Upper lobe of right lung (tissue), 1 donor: ENCODE results near the gene LCT. TPM values are rescaled to one million over a fixed set of nuclear protein-coding genes. Genes with fewer than 3 reads are reported as not detected.
"Not testable (repeated sequence)": the region's sequence is repeated elsewhere in the genome, so short reads cannot be mapped to it uniquely, and the experiment has no call there.

ENCODE experiments used
- ATAC-seq: fragments of 200-7000 bp; cut with Tn5 transposase; one replicate; pipeline ENCODE4 v1.9.1; 2020; ENCODE audit warnings: mild to moderate bottlenecking, moderate library complexity
- DNase-seq: peaks from one replicate; pipeline ENCODE4 v3.0.0-alpha.2; 2020
- H3K27ac ChIP-seq: fragments of 200-600 bp; one replicate; pipeline ENCODE4 v1.8.0; 2022
- H3K27me3 ChIP-seq: fragments of 200-600 bp; one replicate; pipeline ENCODE4 v1.8.0; 2022; ENCODE audit warnings: mild to moderate bottlenecking
- H3K36me3 ChIP-seq: fragments of 200-600 bp; one replicate; pipeline ENCODE4 v1.8.0; 2022
- H3K4me1 ChIP-seq: fragments of 200-600 bp; one replicate; pipeline ENCODE4 v1.8.0; 2022
- H3K4me3 ChIP-seq: fragments of 200-600 bp; one replicate; pipeline ENCODE4 v1.8.0; 2022; ENCODE audit warnings: mild to moderate bottlenecking
- H3K9me3 ChIP-seq: fragments of 200-600 bp; one replicate; pipeline ENCODE4 v1.8.0; 2022
- intact Hi-C: fragments of 100-400 bp; cut with DNase I; formaldehyde crosslinking; loops from one replicate; pipeline ENCODE4 v1.11.0; 2022
- long read RNA-seq: library from polyadenylated mRNA; unstranded; transcript quantifications from one replicate; pipeline ENCODE4 v2.0.0, GENCODE V29; 2021
- total RNA-seq: library from RNA; stranded (reverse); fragmentation: NEBNext Ultra II Directional; extraction: Animal tissue kit (Norgen Biotek cat#: 25700); gene quantifications from one replicate; pipeline ENCODE4 v1.2.1, GENCODE V29; 2021
- TF ChIP-seq, protein P1 (sequence below): fragments of 200-600 bp; IDR thresholded peaks from one replicate; pipeline ENCODE4 v1.8.0; 2022; ENCODE audit warnings: antibody characterized with exemption
- donor health status: DM: no; HTN: yes; CAD: no; lungs with severe emphysema.

Gene LCT
- not detected for total RNA-seq
- long read RNA-seq = 0 reads

DNA sequence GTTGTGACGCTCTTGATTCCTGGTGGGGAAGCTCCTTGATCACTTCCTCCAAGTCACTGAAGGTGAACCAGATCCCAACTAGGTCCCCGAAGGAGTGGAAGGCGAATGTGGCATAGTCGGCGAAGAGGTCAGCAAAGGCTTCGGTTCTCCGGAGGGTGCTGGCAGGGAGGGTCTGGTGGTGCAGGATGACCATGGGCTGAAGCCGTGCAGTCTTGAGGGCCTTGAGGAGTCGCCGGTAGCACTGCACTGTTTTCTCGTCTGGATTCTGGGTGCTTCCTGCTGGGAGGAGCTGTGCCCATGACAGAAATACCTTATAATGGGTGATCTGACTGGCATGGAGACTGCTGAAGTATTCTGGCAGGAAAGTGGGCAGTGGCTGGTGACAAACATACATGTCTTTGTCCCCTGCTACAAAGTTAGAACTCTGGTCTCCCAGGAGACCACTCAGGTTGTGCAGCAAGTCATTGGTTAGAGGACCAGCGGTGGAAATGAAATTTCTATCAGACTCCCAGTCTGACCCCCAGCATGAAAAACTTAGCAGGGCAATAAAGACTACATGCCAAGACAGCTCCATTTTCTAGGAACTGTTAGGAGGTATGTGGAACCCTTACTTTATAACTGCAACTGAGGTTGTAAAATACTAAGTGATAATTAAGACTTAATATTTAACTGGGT, at the start of gene LCT:
Gene LCT, minus strand, starts transcription at position 589 of the 675 bp plus-strand sequence. Its CDS starts 15 bp downstream, at position 574.
- Histone ChIP-seq H3K27me3 (no peaks in the 10 kb centered on the region), H3K4me3 (no peak within 1 kb of the TSS), H3K36me3 (no peaks in the 10 kb centered on the region), H3K4me1 (peaks cover 22% of the 10 kb centered on the region), H3K27ac (no peak within 1 kb of the TSS), H3K9me3 (no peaks in the 10 kb centered on the region)
- TF ChIP-seq, protein P1, sequence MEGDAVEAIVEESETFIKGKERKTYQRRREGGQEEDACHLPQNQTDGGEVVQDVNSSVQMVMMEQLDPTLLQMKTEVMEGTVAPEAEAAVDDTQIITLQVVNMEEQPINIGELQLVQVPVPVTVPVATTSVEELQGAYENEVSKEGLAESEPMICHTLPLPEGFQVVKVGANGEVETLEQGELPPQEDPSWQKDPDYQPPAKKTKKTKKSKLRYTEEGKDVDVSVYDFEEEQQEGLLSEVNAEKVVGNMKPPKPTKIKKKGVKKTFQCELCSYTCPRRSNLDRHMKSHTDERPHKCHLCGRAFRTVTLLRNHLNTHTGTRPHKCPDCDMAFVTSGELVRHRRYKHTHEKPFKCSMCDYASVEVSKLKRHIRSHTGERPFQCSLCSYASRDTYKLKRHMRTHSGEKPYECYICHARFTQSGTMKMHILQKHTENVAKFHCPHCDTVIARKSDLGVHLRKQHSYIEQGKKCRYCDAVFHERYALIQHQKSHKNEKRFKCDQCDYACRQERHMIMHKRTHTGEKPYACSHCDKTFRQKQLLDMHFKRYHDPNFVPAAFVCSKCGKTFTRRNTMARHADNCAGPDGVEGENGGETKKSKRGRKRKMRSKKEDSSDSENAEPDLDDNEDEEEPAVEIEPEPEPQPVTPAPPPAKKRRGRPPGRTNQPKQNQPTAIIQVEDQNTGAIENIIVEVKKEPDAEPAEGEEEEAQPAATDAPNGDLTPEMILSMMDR = no peak
- no peak for ATAC-seq
- DNase-seq = no peak
- intact Hi-C loops = no loop called here

DNA sequence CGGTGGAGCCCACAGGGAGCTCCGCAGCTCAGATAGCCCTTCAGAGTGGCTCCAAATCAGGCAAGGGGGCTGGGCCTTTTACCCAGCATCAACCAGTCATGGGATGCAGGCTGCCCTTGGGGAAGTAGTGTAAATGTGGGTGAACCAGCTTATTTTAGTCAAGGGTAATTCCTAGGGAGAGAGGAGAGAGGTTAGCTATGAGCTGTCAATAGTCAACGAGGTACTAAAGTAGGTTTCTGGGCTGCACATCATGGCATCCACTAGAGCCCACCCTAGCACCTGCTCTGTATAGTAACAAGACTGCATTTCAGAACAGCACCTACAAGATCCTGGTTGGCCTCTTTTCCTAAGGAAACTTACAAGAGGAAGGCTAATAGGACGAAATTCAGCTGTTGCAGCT, 48.7 kb upstream of the LCT start:
- intact Hi-C loops = no loop called here
- no peaks in the 10 kb centered on the region for H3K9me3 ChIP-seq
- TF ChIP-seq, protein P1 = no peak
- no peaks in the 10 kb centered on the region for H3K4me1 ChIP-seq
- H3K36me3 ChIP-seq = no peaks in the 10 kb centered on the region
- H3K27ac ChIP-seq = no peak overlapping the region
- DNase-seq = no peak
- H3K4me3 ChIP-seq = no peak overlapping the region
- ATAC-seq = no peak
- H3K27me3 ChIP-seq = no peaks in the 10 kb centered on the region

DNA sequence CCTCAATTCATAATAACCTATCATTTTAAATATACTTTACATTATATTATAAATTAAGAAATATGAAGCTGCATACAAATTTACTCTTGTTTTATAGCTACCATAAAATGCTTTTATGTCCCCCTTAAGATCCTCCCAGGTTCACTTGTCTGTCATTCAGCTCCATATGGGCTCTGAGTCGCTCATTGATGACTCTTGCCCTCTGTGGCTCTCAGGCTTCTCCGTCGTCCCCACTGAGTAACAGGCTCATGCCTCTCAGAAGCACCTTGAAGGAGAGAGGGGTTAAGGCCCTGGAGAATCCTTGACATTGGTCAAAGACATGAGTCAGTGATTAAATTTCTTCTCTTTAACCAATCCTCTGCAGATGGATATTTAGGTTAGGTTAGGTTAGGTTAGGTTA, 45.4 kb upstream of the LCT start:
- no peaks in the 10 kb centered on the region for H3K36me3 ChIP-seq
- no peaks in the 10 kb centered on the region for H3K27me3 ChIP-seq
- DNase-seq (no peak), ATAC-seq (no peak)
- no peak overlapping the region for H3K27ac ChIP-seq
- intact Hi-C loops = no loop called here
- TF ChIP-seq, protein P1 = no peak
- no peaks in the 10 kb centered on the region for H3K4me1 ChIP-seq
- H3K4me3 ChIP-seq = no peak overlapping the region
- H3K9me3 ChIP-seq = no peaks in the 10 kb centered on the region

DNA sequence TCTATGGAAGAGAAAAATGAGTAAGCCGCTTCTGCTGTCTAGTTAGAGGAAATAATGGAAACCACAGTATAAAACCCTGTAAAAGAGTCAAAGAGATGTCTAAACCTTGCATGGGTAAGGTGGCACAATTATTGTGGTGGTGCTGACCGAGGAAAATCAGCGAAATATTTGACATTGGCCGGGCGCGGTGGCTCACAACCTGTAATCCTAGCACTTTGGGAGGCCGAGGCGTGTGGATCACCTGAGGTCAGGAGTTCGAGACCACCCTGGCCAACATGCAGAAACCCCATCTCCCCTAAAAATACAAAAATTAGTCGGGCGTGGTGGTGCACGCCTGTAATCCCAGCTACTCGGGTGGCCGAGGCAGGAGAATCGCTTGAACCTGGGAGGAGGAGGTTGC, 39.8 kb upstream of the LCT start:
- H3K27me3 ChIP-seq, H3K36me3 ChIP-seq, ATAC-seq, H3K9me3 ChIP-seq, DNase-seq, intact Hi-C loops: not testable (repeated sequence)
- peak overlapping the region; percentile 89 for H3K4me3 ChIP-seq
- peak overlapping the region; percentile 48 for H3K27ac ChIP-seq
- H3K4me1 ChIP-seq = peaks cover 11% of the 10 kb centered on the region

DNA sequence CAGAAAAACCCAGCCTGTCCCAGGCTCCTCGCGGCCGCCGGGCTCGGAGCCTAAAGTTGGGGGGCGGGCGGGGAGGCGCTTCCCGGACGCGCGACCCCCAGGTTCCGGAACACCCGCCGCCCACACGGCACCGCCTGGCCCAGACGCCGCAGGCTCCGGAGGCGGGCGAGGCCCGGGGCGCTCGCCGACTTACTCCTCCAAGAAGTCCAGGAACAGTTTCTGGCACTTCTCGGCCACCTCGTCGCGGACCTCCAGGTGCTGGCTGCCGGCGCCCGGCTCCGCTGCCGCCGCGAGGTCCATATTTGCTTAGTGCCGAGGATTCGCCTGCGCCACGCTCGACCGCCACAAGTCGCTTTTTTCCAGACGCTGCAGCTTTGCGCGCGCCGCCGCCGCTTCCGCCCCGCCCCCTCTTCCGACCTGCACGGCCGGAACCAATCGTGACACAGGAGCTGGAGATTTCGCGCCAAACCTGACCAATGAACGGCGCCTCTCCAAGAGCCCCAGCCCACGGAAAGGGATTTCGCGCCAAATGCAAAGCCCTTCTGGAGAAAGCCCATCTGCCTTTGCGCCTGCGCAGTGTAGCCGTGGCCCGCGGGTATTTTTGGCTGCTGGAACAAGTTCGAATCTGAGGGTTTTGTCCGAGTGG, 39.2 kb upstream of the LCT start, which contains the start of gene MCM6:
Gene MCM6, minus strand, starts transcription at position 378 of the 646 bp plus-strand sequence. Its CDS starts 78 bp downstream, at position 300.
- Histone ChIP-seq H3K27me3 (no peaks in the 10 kb centered on the region), H3K4me3 (peak within 1 kb of the TSS; percentile 89), H3K27ac (peak within 1 kb of the TSS; percentile 86), H3K4me1 (peaks cover 11% of the 10 kb centered on the region), H3K36me3 (peaks cover 9% of the 10 kb centered on the region), H3K9me3 (no peaks in the 10 kb centered on the region)
- DNase-seq (peak; percentile 98), ATAC-seq (peak; percentile 99)
- TF ChIP-seq, protein P1 = peak; percentile 23
- intact Hi-C loops = no loop called here

DNA sequence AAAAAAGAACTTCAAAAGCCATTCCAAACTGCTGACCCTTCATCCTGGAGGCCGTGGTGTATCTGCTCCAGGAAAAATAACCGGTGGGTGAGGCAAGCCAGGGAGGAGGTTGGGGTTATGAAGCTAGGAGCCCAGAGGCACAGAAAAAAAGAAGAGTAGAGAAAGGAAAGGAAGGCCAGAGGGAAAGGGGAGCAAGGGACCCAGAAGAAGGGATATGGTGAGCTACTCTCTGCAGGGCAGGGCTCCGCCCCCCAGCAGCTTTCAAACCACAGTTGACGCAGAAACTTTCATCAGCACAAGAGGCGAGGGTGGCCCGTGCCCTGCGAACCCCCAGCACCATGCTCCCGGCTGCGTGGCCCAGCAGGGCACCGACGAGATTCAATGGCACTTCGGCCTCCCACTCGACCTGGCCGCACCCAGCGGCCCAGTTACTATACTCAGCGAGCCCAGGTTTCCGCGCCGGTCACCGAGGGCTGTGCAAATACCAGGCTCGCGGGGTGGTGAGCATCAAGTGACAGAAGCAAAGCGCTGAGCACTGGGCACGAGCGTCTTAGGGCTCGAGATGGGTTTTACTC, 38.6 kb upstream of the LCT start:
- TF ChIP-seq, protein P1 = no peak
- no peaks in the 10 kb centered on the region for H3K27me3 ChIP-seq
- H3K9me3 ChIP-seq = no peaks in the 10 kb centered on the region
- peak; percentile 75 for ATAC-seq
- intact Hi-C loops = no loop called here
- peaks cover 11% of the 10 kb centered on the region for H3K4me1 ChIP-seq
- peak overlapping the region; percentile 89 for H3K4me3 ChIP-seq
- peak; percentile 82 for DNase-seq
- peak overlapping the region; percentile 86 for H3K27ac ChIP-seq
- H3K36me3 ChIP-seq = peaks cover 13% of the 10 kb centered on the region
